ENCODE measurements around the gene KCNMB2. TPM values are rescaled to one million over a fixed set of nuclear protein-coding genes. Genes with fewer than 3 reads are reported as not detected.

The KCNMB2 gene
- total and polyA plus RNA-seq, 2 donors (not counting 1 experiment from before 2014, with no cell fraction given), result 0.17 TPM; not detected in 1

DNA sequence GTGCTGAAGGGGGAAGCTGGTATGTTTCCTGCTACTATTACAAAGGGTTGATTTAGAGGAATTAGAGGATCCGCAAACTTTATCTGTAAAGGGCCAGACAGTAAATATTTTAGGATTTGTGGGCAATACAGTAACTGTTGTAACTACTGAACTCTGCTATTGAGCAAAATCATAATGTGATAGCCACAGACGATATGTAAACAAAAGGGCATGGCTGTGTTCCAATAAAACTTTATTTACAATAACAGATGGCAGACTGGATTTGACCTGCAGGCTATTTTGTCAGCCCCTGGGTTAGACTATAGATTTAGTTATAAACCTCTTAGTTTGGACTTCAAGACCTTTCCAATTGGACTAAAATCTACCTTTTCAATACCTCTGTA, 27.8 kb upstream of the KCNMB2 start:
- Histone ChIP-seq H4K20me1 (ENCODE audit: control insufficient read depth, extremely low read depth, insufficient read depth, low read length) (no peaks in the 10 kb centered on the region), H3K79me2 (ENCODE audit: control insufficient read depth, insufficient read depth, low read length) (no peaks in the 10 kb centered on the region), H3K27me3 (ENCODE audit: control insufficient read depth, insufficient read depth, low read length) (no peaks in the 10 kb centered on the region), H3K4me3 (replicated peaks in 1 of 4; ENCODE audit: control extremely low read depth in 1 of 4, insufficient read depth in 1 of 4, low read depth in 3 of 4, low read length in 4 of 4) (no peak overlapping the region), H3K36me3 (ENCODE audit: control insufficient read depth, insufficient read depth, low read length) (no peaks in the 10 kb centered on the region), H3K9me3 (ENCODE audit: control insufficient read depth, insufficient read depth, low read depth, low read length) (no peaks in the 10 kb centered on the region), H3K4me2 (ENCODE audit: extremely low read depth, insufficient read depth, low read length) (no peak overlapping the region), H3K4me1 (ENCODE audit: control insufficient read depth, extremely low read depth, insufficient read depth, low read length) (no peaks in the 10 kb centered on the region), H3K9ac (ENCODE audit: insufficient read depth, low read length) (no peak overlapping the region), H2AFZ (ENCODE audit: low read length) (no peak overlapping the region), H3K27ac (ENCODE audit: insufficient read depth, low read length) (no peak overlapping the region)
- no peak for DNase-seq (ENCODE audit: low read depth in 2 of 2)
- TF ChIP-seq, protein P1, sequence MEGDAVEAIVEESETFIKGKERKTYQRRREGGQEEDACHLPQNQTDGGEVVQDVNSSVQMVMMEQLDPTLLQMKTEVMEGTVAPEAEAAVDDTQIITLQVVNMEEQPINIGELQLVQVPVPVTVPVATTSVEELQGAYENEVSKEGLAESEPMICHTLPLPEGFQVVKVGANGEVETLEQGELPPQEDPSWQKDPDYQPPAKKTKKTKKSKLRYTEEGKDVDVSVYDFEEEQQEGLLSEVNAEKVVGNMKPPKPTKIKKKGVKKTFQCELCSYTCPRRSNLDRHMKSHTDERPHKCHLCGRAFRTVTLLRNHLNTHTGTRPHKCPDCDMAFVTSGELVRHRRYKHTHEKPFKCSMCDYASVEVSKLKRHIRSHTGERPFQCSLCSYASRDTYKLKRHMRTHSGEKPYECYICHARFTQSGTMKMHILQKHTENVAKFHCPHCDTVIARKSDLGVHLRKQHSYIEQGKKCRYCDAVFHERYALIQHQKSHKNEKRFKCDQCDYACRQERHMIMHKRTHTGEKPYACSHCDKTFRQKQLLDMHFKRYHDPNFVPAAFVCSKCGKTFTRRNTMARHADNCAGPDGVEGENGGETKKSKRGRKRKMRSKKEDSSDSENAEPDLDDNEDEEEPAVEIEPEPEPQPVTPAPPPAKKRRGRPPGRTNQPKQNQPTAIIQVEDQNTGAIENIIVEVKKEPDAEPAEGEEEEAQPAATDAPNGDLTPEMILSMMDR (conservative IDR thresholded peaks at IDR 0.05 in 1 of 2, IDR thresholded peaks at IDR 0.05 in 1 of 2; ENCODE audit: low read depth in 1 of 2, low read length in 2 of 2), result no peak
- no peak for TF ChIP-seq EZH2 (IDR thresholded peaks at IDR 0.05; ENCODE audit: low read length, missing control alignments)

DNA sequence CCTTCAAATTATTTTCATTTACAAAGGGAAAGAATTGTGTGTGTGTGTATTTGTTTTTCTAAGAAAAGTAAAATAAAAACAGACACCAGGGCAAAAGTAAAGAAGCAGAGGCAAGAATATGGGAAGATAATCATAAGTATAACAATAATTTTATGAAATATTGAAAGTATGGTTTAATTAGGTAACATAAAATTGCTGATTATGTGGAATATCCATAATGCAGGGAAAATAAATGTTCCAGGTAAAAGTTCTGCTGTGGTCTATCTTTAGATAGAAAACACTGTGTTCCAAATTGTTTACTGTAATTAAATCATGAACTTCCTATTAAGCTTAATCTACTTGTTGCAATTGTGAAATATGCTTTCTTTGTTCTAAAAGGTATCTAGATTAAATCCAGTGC, 25.7 kb upstream of the KCNMB2 start:
- H3K4me3 ChIP-seq (replicated peaks in 1 of 4; ENCODE audit: control extremely low read depth in 1 of 4, insufficient read depth in 1 of 4, low read depth in 3 of 4, low read length in 4 of 4), result no peak overlapping the region
- no peaks in the 10 kb centered on the region for H3K9me3 ChIP-seq (ENCODE audit: control insufficient read depth, insufficient read depth, low read depth, low read length)
- H3K9ac ChIP-seq (ENCODE audit: insufficient read depth, low read length), result no peak overlapping the region
- H3K27ac ChIP-seq (ENCODE audit: insufficient read depth, low read length), result no peak overlapping the region
- TF ChIP-seq, protein P1 (conservative IDR thresholded peaks at IDR 0.05 in 1 of 2, IDR thresholded peaks at IDR 0.05 in 1 of 2; ENCODE audit: low read depth in 1 of 2, low read length in 2 of 2), result no peak
- no peak for TF ChIP-seq EZH2 (IDR thresholded peaks at IDR 0.05; ENCODE audit: low read length, missing control alignments)
- no peaks in the 10 kb centered on the region for H3K36me3 ChIP-seq (ENCODE audit: control insufficient read depth, insufficient read depth, low read length)
- no peaks in the 10 kb centered on the region for H3K79me2 ChIP-seq (ENCODE audit: control insufficient read depth, insufficient read depth, low read length)
- H3K4me1 ChIP-seq (ENCODE audit: control insufficient read depth, extremely low read depth, insufficient read depth, low read length), result no peaks in the 10 kb centered on the region
- H3K27me3 ChIP-seq (ENCODE audit: control insufficient read depth, insufficient read depth, low read length), result no peaks in the 10 kb centered on the region
- no peaks in the 10 kb centered on the region for H4K20me1 ChIP-seq (ENCODE audit: control insufficient read depth, extremely low read depth, insufficient read depth, low read length)
- no peak overlapping the region for H2AFZ ChIP-seq (ENCODE audit: low read length)
- no peak overlapping the region for H3K4me2 ChIP-seq (ENCODE audit: extremely low read depth, insufficient read depth, low read length)
- no peak for DNase-seq (ENCODE audit: low read depth in 2 of 2)

DNA sequence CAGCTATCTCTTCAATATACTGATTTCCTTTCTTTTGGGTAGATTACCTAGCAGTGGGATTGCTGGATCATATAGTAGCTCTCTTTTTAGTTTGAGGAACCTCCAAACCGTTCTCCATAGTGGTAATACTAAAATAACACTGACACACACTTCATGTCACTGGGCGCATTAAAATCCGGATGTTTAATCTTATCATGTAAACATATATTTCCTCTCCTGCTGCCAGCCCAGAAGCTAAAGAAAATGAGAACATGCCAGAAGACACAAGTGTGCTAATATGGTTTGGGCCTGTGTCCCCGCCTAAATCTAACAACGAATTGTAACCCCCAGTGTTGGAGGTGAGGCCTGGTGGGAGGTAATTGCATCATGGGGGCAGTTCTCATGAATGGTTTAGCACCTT, 23.6 kb upstream of the KCNMB2 start:
- H3K4me3 ChIP-seq (replicated peaks in 1 of 4; ENCODE audit: control extremely low read depth in 1 of 4, insufficient read depth in 1 of 4, low read depth in 3 of 4, low read length in 4 of 4), result no peak overlapping the region
- H3K79me2 ChIP-seq (ENCODE audit: control insufficient read depth, insufficient read depth, low read length), result no peaks in the 10 kb centered on the region
- no peaks in the 10 kb centered on the region for H3K9me3 ChIP-seq (ENCODE audit: control insufficient read depth, insufficient read depth, low read depth, low read length)
- no peak for DNase-seq (ENCODE audit: low read depth in 2 of 2)
- H3K9ac ChIP-seq (ENCODE audit: insufficient read depth, low read length), result no peak overlapping the region
- TF ChIP-seq EZH2 (IDR thresholded peaks at IDR 0.05; ENCODE audit: low read length, missing control alignments), result no peak
- TF ChIP-seq, protein P1 (conservative IDR thresholded peaks at IDR 0.05 in 1 of 2, IDR thresholded peaks at IDR 0.05 in 1 of 2; ENCODE audit: low read depth in 1 of 2, low read length in 2 of 2), result no peak
- H3K36me3 ChIP-seq (ENCODE audit: control insufficient read depth, insufficient read depth, low read length), result no peaks in the 10 kb centered on the region
- H3K27ac ChIP-seq (ENCODE audit: insufficient read depth, low read length), result no peak overlapping the region
- no peak overlapping the region for H3K4me2 ChIP-seq (ENCODE audit: extremely low read depth, insufficient read depth, low read length)
- H4K20me1 ChIP-seq (ENCODE audit: control insufficient read depth, extremely low read depth, insufficient read depth, low read length), result no peaks in the 10 kb centered on the region
- H2AFZ ChIP-seq (ENCODE audit: low read length), result no peak overlapping the region
- H3K27me3 ChIP-seq (ENCODE audit: control insufficient read depth, insufficient read depth, low read length), result no peaks in the 10 kb centered on the region
- no peaks in the 10 kb centered on the region for H3K4me1 ChIP-seq (ENCODE audit: control insufficient read depth, extremely low read depth, insufficient read depth, low read length)

Data from fibroblast of lung (primary cell).